Suppressor macrophage treated with lipopolysaccharide for 1 hour (primary cell): Measurements from ENCODE around the gene LCE1B.
A peak's percentile ranks its signal among the peaks of the same experiment; 100 is the strongest.

Experiments
- DNase-seq, 3 donors: peaks; one replicate each; pipeline ENCODE4 v3.0.0-alpha.2; 2020 to 2022

The LCE1B gene

GRCh38 chr1:152811671-152812070 lies at the start of gene LCE1B:
TSS of gene LCE1B (plus strand) at chr1:152811971. CDS start at chr1:152812447, 476 bp downstream.
- DNase-seq = no peak

- no peak for DNase-seq
Measured at GRCh38 chr1:152768847-152769533, 42.8 kb upstream of the LCE1B start.

- DNase-seq = no peak
Measured at GRCh38 chr1:152770411-152770810, 41.4 kb upstream of the LCE1B start.

GRCh38 chr1:152774875-152775274 lies 36.9 kb upstream of the LCE1B start, which contains the start of gene LCE1F:
TSS of gene LCE1F (plus strand) at chr1:152775140. CDS start at chr1:152776372, 1,232 bp downstream.
- DNase-seq = no peak

DNA sequence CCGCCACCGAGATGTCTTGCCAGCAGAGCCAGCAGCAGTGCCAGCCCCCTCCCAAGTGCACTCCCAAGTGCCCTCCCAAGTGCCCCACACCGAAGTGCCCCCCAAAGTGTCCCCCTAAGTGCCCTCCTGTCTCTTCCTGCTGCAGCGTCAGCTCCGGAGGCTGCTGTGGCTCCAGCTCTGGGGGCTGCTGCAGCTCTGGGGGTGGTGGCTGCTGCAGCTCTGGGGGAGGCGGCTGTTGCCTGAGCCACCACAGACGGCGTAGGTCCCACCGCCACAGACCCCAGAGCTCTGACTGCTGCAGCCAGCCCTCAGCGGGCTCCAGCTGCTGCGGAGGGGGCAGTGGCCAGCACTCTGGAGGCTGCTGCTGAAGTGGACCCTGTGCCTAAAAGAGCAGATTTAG lies 35.4 kb upstream of the LCE1B start:
- DNase-seq = no peak

- peak in 2 of 3 donors; percentile 16 to 37 for DNase-seq
Measured at GRCh38 chr1:152777510-152778137, 34.1 kb upstream of the LCE1B start.

- DNase-seq = no peak
Measured at GRCh38 chr1:152783095-152783494, 28.7 kb upstream of the LCE1B start.

GRCh38 chr1:152786077-152786476 lies 25.7 kb upstream of the LCE1B start, which contains the start of gene LCE1E:
TSS of gene LCE1E (plus strand) at chr1:152786257. CDS start at chr1:152787300, 1,043 bp downstream.
- no peak for DNase-seq

- no peak for DNase-seq
Measured at GRCh38 chr1:152795686-152796085, 16.1 kb upstream of the LCE1B start.

DNA sequence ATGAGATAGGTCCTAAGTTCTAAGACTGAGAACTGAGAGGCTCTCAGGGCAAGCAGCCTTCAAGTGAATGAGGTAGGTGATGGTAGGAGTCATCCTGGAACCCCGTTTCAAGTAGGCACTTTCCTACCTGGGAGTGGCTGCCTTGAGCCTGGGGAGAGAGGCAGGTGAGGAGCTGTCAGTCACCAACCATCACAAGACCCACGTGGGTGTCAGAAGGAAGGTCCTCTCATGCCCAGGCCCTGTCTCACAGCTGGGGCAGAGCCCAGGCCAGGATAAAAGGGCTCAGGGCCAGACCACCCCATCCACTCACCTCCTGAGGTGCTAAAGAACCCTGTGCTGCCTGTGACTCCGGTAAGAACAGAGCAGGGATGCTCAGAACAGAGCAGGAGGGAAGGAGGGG lies 15.3 kb upstream of the LCE1B start, which contains the start of gene LCE1D:
LCE1D (plus strand) TSS at position 301 of the 400 bp plus-strand sequence. CDS start 1,074 bp downstream, outside the sequence.
- DNase-seq = no peak

- no peak for DNase-seq
Measured at GRCh38 chr1:152801333-152801732, 10.4 kb upstream of the LCE1B start.

- no peak for DNase-seq
Measured at GRCh38 chr1:152806576-152806975, 5.2 kb upstream of the LCE1B start, which contains the start of gene LCE1C. TSS of gene LCE1C (minus strand) at chr1:152806651. CDS start at chr1:152805478, 1,173 bp downstream.

GRCh38 chr1:152811050-152811449 lies 721 bp upstream of the LCE1B start:
- no peak for DNase-seq

- DNase-seq = no peak
Measured at GRCh38 chr1:152817309-152817708, 5.5 kb downstream of the LCE1B start.

DNA sequence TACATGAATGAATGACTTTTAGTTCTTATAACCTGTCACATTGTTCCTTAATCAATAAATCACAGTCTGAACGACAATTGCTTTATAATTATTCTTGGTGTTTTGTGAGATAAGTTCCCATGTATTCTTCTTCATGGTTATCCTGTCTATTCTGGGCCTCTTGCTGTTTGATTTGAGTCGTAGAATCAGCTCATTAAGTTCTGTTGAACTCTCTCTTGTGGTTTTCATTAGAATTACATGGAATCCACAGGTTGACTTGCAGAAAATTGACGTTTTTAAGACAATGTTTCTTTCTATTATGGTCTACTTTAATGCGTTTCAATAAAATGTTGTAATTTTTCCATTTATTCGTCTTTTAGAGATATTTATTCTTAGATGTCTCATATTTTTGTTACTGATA lies 11.5 kb downstream of the LCE1B start:
- DNase-seq = no peak

DNA sequence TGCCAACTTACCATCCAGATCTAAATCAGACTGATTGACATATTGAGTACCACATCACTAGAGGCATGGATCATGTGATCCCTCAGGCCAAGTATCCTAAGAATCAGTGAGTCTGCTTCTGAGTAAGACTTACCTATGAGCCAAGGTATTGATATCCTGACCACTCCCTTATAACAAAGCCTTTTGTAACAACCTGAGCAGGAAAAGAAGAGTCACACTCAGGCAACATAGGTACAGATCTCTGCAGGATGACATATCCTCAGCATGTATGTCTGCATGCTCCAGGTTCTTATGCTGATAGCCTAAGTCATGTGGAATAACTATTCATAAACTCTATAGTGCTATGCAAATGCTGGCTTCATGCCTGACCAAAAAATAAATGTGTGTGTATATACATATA lies 13.2 kb downstream of the LCE1B start:
- no peak for DNase-seq

- DNase-seq = no peak
Measured at GRCh38 chr1:152827173-152827572, 15.4 kb downstream of the LCE1B start, which contains the start of gene LCE1A. TSS of gene LCE1A (plus strand) at chr1:152827473. CDS start at chr1:152827473, 0 bp downstream.

- no peak for DNase-seq
Measured at GRCh38 chr1:152836870-152837269, 25.1 kb downstream of the LCE1B start.

DNA sequence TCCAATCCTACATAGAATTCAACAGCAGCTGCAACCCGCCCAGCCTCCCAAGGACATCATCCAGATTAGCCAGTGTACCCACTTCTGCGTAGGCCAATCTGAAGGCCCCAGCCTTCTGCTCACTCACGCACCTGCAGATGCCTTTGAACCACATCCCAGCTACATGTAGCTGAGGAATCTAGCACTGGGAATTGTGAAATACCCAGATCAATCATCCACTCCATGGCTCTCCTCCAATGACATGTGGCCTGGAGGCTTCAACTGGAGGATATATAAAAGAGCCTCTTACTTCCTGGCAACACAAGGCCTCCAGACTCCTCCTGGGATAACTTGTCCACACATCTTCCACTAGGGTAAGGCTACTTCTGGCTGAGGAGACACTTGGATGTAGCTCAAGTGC lies 30.8 kb downstream of the LCE1B start, which contains the start of gene LCE6A:
LCE6A (plus strand) TSS at position 301 of the 400 bp plus-strand sequence. CDS start 665 bp downstream, outside the sequence.
- no peak for DNase-seq

DNA sequence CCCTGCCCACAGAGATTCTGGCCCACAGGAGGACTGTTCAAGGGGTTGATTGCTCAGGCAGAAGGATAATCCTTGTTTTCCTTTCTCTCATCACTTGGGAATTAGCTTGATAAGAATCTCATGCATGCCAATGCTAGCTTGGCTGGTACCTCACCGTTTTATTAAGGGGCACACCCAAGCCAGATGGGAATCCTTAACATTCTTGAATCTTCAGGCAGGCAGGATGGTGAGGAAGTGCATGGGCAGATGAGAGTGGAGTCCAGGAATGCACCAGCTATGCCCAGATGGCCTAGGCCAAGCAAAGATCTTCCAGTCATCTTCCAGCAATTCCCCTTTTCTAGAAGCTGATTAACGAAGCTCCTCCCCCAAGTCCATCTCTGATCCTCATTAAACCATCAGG lies 43.9 kb downstream of the LCE1B start:
- no peak for DNase-seq

GRCh38 chr1:152858062-152858461 lies 46.3 kb downstream of the LCE1B start:
- DNase-seq = no peak

DNA sequence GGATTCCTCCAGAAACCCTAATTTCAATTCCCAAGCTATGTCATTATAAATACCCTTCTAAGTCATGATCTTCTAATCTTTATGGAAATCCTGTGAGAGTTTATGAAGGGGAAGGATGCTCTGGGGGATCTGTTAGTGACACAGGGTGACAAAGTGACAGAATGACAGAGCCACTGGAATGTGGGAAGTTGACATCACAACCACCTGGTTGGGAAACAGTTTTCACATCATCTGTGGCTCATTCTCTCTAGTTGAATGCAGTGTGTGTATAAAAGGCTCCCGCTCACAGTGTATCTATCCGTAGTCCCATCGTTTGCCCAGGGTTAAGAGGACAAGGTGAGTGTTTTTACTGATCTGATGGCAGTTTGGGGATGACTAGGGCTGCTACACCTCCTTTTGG lies 47.9 kb downstream of the LCE1B start, which contains the start of gene LCE7A:
LCE7A (plus strand) TSS at position 301 of the 400 bp plus-strand sequence. CDS start 702 bp downstream, outside the sequence.
- peak in 1 of 3 donors; percentile 5 for DNase-seq

GRCh38 chr1:152860129-152860528 lies 48.4 kb downstream of the LCE1B start:
- peak in 1 of 3 donors; percentile 11 for DNase-seq

DNA sequence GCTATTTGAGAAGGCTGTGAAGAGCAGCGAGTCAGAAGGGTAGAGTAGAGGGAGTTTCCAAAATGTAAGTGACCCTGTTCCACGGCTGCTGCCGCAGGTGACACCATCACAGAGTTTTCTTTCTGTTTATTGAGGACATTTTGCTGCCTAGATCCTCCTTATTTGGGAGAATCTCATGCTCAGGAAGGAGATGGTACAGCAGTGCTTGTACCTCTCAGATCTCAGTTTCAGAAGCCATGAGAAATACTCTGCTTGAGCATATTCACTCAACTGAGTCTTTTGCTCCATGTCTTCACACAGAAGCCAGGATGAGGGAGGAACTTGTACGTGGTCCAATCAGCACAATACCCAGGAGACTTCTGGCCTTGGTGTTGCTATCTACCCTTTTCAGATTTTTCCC lies 49.6 kb downstream of the LCE1B start:
- DNase-seq = peak in 1 of 3 donors; percentile 11
